T-cell (primary cell): ENCODE data around the gene UBA52. TPM values are rescaled to one million over a fixed set of nuclear protein-coding genes. Genes with fewer than 3 reads are reported as not detected.
A peak's percentile ranks its signal among the peaks of the same experiment; 100 is the strongest.
"Not testable (repeated sequence)": the region's sequence is repeated elsewhere in the genome, so short reads cannot be mapped to it uniquely, and the experiment has no call there.

ENCODE experiments used
- ATAC-seq, 4 experiments: fragments of 200-7000 bp in 3 of 4; fragments of 150-1000 bp in 1 of 4; cut with Tn5 transposase; replicated peaks in 1 of 4; 1 replicate in 3 of 4; 2 replicates in 1 of 4; pipeline ENCODE4 v1.10.0; 2021; ENCODE audit warnings: moderate library complexity in 3 of 4, mild to moderate bottlenecking in 2 of 4, moderate number of reproducible peaks in 1 of 4
- CTCF ChIA-PET, 2 donors: fragments of 300-600 bp; sonication (Branson Sonifier 250); formaldehyde crosslinking; loops; one replicate each; lab custom pipeline; 2022; ENCODE audit warnings: antibody characterized with exemption in 2 of 2; lab: Charles Lee
- POLR2A ChIA-PET, 2 donors: fragments of 300-600 bp; sonication (Branson Sonifier 250); formaldehyde crosslinking; loops; one replicate each; lab custom pipeline; 2022; ENCODE audit warnings: antibody characterized with exemption in 2 of 2; lab: Charles Lee
- DNase-seq, 35 experiments: peaks; one replicate each; pipeline versions ENCODE4 v3.0.0 to v3.0.0-alpha.2; 2013 to 2023
- H3K27ac ChIP-seq: one replicate; pipeline ENCODE4 v1.5.1; 2013; ENCODE audit warnings: low read length
- H3K27me3 ChIP-seq, 2 experiments: replicated peaks in 1 of 2; 1 replicate in 1 of 2; 2 replicates in 1 of 2; pipeline versions ENCODE4 v1.6.1 to v1.7.0; 2013; ENCODE audit warnings: low read length in 1 of 2, mixed read lengths in 1 of 2; ENCODE audit not compliant: control insufficient read depth in 2 of 2, insufficient read depth in 2 of 2; ENCODE audit errors: extremely low read depth in 1 of 2
- H3K36me3 ChIP-seq, 2 donors: 1 replicate in 1 of 2; 2 replicates in 1 of 2; pipeline versions ENCODE4 v1.6.1 to v1.7.0; 2013; ENCODE audit warnings: low read length in 1 of 2; ENCODE audit not compliant: control insufficient read depth in 2 of 2, insufficient read depth in 1 of 2; ENCODE audit errors: extremely low read depth in 1 of 2
- H3K4me1 ChIP-seq, 2 experiments: 1 replicate in 1 of 2; 2 replicates in 1 of 2; pipeline versions ENCODE4 v1.6.1 to v1.7.0; 2013; ENCODE audit warnings: low read length in 2 of 2, mixed read lengths in 1 of 2; ENCODE audit not compliant: insufficient read depth in 2 of 2, control insufficient read depth in 1 of 2; ENCODE audit errors: extremely low read depth in 1 of 2
- H3K4me3 ChIP-seq, 2 donors: 1 replicate in 1 of 2; 2 replicates in 1 of 2; pipeline versions ENCODE4 v1.5.1 to v1.7.0; 2013; ENCODE audit warnings: mild to moderate bottlenecking in 2 of 2, low read length in 1 of 2, moderate library complexity in 1 of 2; ENCODE audit not compliant: control insufficient read depth in 1 of 2; ENCODE audit errors: extremely low read depth in 1 of 2
- H3K9me3 ChIP-seq: 2 replicates; pipeline ENCODE4 v1.7.0; 2013
- H3K27ac Mint-ChIP-seq, 2 donors: one replicate each; pipeline ENCODE4 v1.8.0; 2020 to 2021; ENCODE audit warnings: mild to moderate bottlenecking in 2 of 2, mixed read lengths in 2 of 2
- H3K27me3 Mint-ChIP-seq, 2 donors: one replicate each; pipeline ENCODE4 v1.8.0; 2021 to 2022; ENCODE audit warnings: mixed read lengths in 2 of 2
- H3K36me3 Mint-ChIP-seq: one replicate; pipeline ENCODE4 v1.8.0; 2021; ENCODE audit warnings: mixed read lengths
- H3K4me1 Mint-ChIP-seq, 3 donors: one replicate each; pipeline ENCODE4 v1.8.0; 2020 to 2022; ENCODE audit warnings: mixed read lengths in 3 of 3, mild to moderate bottlenecking in 1 of 3
- H3K4me3 Mint-ChIP-seq, 3 donors: one replicate each; pipeline ENCODE4 v1.8.0; 2020 to 2022; ENCODE audit warnings: mild to moderate bottlenecking in 3 of 3, mixed read lengths in 3 of 3, moderate library complexity in 3 of 3
- H3K9me3 Mint-ChIP-seq, 3 donors: one replicate each; pipeline ENCODE4 v1.8.0; 2020 to 2022; ENCODE audit warnings: mixed read lengths in 3 of 3
- WGBS: methylation state at CpG from one replicate; pipeline ENCODE4 v1.1.5; 2013; ENCODE audit warnings: missing lambda C conversion rate; ENCODE audit not compliant: insufficient coverage; 5-methylcytosine and 5-hydroxymethylcytosine counted together
- total RNA-seq, 35 experiments: library from RNA in 6 of 35; stranded (reverse) in 6 of 35; fragments of 120-200 nt in 1 of 35; gene quantifications; one replicate each; pipeline versions ENCODE4 v1.2.1 to v1.2.4 and lab custom pipeline; 2013 to 2026

Gene UBA52
- total RNA-seq, 5 donors from 2014 or later (not counting 1 experiment from before 2014, with no cell fraction given) = 1,917 to 2,053 (median 1,972) TPM

DNA sequence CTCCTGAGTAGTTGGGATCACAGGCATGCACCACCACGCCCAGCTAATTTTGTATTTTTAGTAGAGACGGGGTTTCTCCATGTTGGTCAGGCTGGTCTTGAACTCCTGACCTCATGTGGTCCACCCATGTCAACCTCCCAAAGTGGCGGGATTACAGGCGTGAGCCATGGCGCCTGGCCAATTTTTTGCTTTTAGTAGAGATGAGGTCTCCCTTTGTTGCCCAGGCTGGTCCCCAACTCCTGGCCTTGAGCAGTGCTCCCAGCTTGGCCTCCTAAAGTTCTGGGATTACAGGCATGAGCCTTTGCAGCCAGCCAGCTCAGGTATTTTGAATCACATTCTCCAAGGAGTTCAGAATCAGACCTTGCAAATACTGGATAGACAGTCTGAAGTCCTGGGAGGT is 21.1 kb downstream of the UBA52 start:
- Histone ChIP-seq H3K36me3 (peaks cover 8 to 12% of the 10 kb centered on the region in 2 donors), H3K27ac (peak overlapping the region; percentile 24), H3K4me1 (peaks cover 16 to 56% of the 10 kb centered on the region in 2 experiments), H3K27me3 (peaks cover 0 to 12% of the 10 kb centered on the region in 2 experiments)
- not testable (repeated sequence) for H3K4me3 Mint-ChIP-seq, H3K9me3 Mint-ChIP-seq, H3K36me3 Mint-ChIP-seq, H3K9me3 ChIP-seq, DNase-seq, H3K27me3 Mint-ChIP-seq, H3K4me3 ChIP-seq, ATAC-seq
- 100% methylated on average over 3 of the region's 5 CpGs for WGBS
- Mint-ChIP-seq H3K27ac (peak overlapping the region in 1 of 2 donors; percentile 28), H3K4me1 (peaks cover 32 to 41% (median 35%) of the 10 kb centered on the region in 3 donors)
- ChIA-PET POLR2A (interaction anchor here in 1 of 2 donors (0.5 kb wide), 2 partner anchors 40 to 120 kb away, joined by 3 read pairs; no protein-coding TSS in a partner anchor), CTCF (interaction anchor here (0.5 to 1.6 kb wide), 4 partner anchors 21 to 581 kb away, joined by 3 to 5 read pairs (median 4); partner anchors contain the start of gene UBA52 (in 1 of the 2))

DNA sequence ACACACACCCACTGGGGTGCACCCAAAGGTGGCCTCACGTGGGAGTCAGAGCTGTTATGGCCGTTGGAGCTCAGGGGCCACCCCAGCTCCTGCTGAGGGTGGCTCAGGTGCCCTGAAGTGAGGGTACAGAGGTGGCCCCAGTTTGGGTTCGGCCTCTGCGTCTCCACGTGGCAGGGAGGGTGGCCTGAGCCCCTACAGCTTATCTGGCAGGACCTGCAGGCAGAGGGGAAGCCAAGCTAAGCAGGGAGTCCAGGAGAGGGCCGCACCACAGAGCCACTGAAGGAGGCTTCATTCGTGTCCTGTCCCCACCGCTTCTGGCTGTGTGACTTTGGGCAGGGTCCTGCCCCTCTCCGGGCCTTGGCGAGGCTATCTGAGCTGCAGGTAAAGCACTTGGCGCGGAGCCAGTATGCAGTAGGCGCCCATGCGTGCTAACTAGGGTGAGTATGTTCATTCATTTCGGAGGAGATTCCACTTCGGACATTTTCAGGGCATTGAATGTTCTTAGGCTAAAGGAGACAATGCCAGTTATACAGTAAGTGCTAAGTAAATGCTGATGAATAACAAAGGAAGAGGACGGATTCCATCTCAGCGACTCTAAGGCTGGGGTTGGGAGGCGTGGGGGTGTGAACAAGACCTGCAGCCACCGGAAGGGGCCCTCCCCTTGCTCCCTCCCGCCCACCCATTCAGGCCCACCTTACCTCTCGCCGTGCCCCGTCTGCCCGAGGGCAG is 21.9 kb downstream of the UBA52 start:
- ChIA-PET POLR2A (interaction anchor here in 1 of 2 donors (0.5 kb wide), 1 partner anchor 121 kb away, joined by 3 read pairs; no protein-coding TSS in a partner anchor), CTCF (interaction anchor here (0.7 to 1.6 kb wide), 7 partner anchors 12 to 254 kb away, joined by 3 to 7 read pairs (median 4); partner anchors contain the start of gene UBA52 (in 1 of the 2))
- Mint-ChIP-seq H3K36me3 (peaks cover 3% of the 10 kb centered on the region), H3K27me3 (peaks cover 0 to 4% of the 10 kb centered on the region in 2 donors), H3K4me1 (peaks cover 25 to 33% (median 28%) of the 10 kb centered on the region in 3 donors), H3K27ac (peak overlapping the region in 1 of 2 donors; percentile 75), H3K4me3 (peak overlapping the region; percentile 34 to 76 (median 48)), H3K9me3 (no peaks in the 10 kb centered on the region)
- WGBS = 69% methylated on average over 15 of the region's 25 CpGs
- ATAC-seq = no peak
- H3K9me3 ChIP-seq = no peaks in the 10 kb centered on the region
- peaks cover 11 to 49% of the 10 kb centered on the region in 2 experiments for H3K4me1 ChIP-seq
- peaks cover 0 to 20% of the 10 kb centered on the region in 2 experiments for H3K27me3 ChIP-seq
- DNase-seq = peak in 1 of 35 experiments; percentile 31
- peaks cover 8 to 12% of the 10 kb centered on the region in 2 donors for H3K36me3 ChIP-seq
- H3K27ac ChIP-seq = no peak overlapping the region
- peak overlapping the region in 1 of 2 donors; percentile 27 for H3K4me3 ChIP-seq

DNA sequence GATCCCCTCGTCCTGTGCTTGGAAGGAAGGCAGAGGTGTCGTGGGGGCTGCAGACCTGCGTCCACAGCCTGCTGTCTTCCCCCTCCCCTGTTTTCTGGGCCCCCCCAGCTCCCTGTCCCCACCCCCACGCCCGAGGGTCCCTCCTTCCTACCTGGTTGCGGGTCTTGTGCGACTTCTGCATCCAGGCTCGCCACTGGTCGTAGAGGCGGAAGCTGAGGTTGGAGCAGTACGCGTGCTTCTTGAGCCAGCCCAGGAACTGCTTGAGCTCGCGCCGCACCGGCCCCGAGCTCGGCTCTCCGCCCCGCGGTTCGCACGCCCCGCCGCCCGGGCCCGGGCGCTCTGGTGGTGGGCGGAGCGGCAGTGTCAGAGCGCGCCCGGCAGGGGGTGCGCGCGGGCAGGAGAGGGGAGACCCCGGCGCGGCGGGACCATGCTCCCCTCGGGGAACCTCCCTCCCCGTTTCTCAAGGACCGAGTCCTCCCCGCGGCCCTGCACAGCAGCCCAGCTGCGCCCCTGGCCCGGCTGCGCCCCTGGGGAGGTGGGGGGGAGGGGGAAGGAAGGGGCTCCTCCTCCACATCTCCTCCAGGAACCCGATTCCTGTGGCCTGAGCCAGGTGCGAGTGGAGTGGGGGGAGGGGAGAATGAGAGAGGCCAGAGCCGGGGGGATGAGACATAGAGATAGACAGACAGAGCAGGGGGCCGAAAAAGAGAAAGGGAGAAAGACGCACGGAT is 22.6 kb downstream of the UBA52 start:
- Histone ChIP-seq H3K36me3 (peaks cover 8 to 12% of the 10 kb centered on the region in 2 donors), H3K4me1 (peaks cover 11 to 46% of the 10 kb centered on the region in 2 experiments), H3K27ac (no peak overlapping the region), H3K4me3 (peak overlapping the region; percentile 47 to 51), H3K9me3 (no peaks in the 10 kb centered on the region), H3K27me3 (peaks cover 0 to 27% of the 10 kb centered on the region in 2 experiments)
- H3K27me3 Mint-ChIP-seq = peaks cover 3 to 9% of the 10 kb centered on the region in 2 donors
- H3K36me3 Mint-ChIP-seq = peaks cover 3% of the 10 kb centered on the region
- H3K27ac Mint-ChIP-seq = peak overlapping the region in 1 of 2 donors; percentile 74
- DNase-seq = peak; percentile 51 to 88 (median 70)
- peak; percentile 74 to 84 (median 77) for ATAC-seq
- H3K4me3 Mint-ChIP-seq = peak overlapping the region; percentile 64 to 76 (median 65)
- WGBS = 2% methylated on average over 43 of the region's 54 CpGs
- H3K4me1 Mint-ChIP-seq = peaks cover 25 to 33% (median 28%) of the 10 kb centered on the region in 3 donors
- H3K9me3 Mint-ChIP-seq = no peaks in the 10 kb centered on the region
- POLR2A ChIA-PET = interaction anchor here in 1 of 2 donors (0.6 kb wide), 1 partner anchor 261 kb away, joined by 3 read pairs; no protein-coding TSS in a partner anchor
- CTCF ChIA-PET = interaction anchor here (0.5 to 1.2 kb wide), 8 partner anchors 12 to 798 kb away, joined by 3 to 13 read pairs (median 4); no protein-coding TSS in a partner anchor

DNA sequence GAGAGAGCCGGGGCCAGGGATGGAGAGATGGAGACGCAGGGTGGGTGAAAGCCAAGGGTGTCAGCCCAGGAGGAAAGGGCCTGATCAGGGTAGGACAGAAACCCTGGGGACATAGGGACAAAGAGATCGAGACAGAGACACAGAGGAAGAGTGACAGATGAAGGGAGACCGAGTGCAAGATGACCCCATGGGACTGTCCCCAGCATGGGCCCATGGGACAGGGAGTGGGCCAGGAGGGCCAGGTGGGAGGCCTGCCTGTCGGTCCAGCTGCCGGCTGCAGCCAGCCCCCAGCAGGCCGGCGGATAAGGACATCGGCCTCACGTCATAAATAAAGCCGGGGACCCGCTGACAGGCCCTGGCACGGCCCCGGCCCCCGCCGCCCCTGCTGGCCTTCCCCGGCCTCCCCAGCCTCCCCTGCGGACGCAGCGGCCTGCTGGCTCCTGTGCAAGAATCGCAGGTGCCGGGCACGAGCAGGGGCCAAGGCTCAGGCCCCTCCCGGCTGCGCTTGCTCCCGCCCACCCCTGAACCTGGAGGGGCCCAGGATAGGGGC is 23.2 kb downstream of the UBA52 start:
- peaks cover 5 to 15% of the 10 kb centered on the region in 2 donors for H3K27me3 Mint-ChIP-seq
- peaks cover 8 to 12% of the 10 kb centered on the region in 2 donors for H3K36me3 ChIP-seq
- peaks cover 6 to 39% of the 10 kb centered on the region in 2 experiments for H3K4me1 ChIP-seq
- ATAC-seq (peak in 2 of 4 experiments; percentile 3 to 12), DNase-seq (no peak)
- peaks cover 0 to 34% of the 10 kb centered on the region in 2 experiments for H3K27me3 ChIP-seq
- H3K4me3 Mint-ChIP-seq = peak overlapping the region; percentile 64 to 76 (median 65)
- WGBS = 48% methylated on average over 16 of the region's 26 CpGs
- CTCF ChIA-PET = interaction anchor here (0.5 to 1.2 kb wide), 4 partner anchors 55 to 799 kb away, joined by 3 to 4 read pairs (median 3); no protein-coding TSS in a partner anchor
- H3K27ac ChIP-seq = no peak overlapping the region
- POLR2A ChIA-PET = interaction anchor here in 1 of 2 donors (0.6 kb wide), 1 partner anchor 260 kb away, joined by 3 read pairs; no protein-coding TSS in a partner anchor
- peak overlapping the region in 1 of 2 donors; percentile 74 for H3K27ac Mint-ChIP-seq
- H3K9me3 ChIP-seq = no peaks in the 10 kb centered on the region
- H3K4me1 Mint-ChIP-seq = peaks cover 21 to 29% (median 23%) of the 10 kb centered on the region in 3 donors
- H3K4me3 ChIP-seq = peak overlapping the region; percentile 47 to 51
- peaks cover 3% of the 10 kb centered on the region for H3K36me3 Mint-ChIP-seq
- no peaks in the 10 kb centered on the region for H3K9me3 Mint-ChIP-seq

DNA sequence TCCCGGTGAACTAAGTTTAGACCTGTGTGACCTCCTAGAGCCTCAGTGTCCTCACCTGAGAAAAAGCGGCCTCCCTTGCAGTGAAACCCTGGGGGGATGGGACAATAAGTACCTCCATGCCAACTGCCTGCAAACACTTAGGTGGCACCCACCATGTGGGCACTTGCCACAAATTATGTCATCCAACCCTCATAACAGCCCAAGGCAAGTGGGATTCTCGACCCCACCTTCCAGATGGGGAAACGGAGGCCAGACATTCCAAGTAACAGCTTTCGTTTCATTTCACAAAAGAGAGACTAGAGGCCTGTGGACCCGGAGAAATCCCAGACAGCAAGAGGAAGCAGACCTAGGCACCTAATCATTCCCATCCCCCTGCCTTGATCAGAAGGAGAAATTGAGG is 23.8 kb downstream of the UBA52 start:
- POLR2A ChIA-PET = no interaction called here
- H3K36me3 Mint-ChIP-seq = peaks cover 3% of the 10 kb centered on the region

More for the DNA sequence above, 23.8 kb downstream of the UBA52 start:
- Mint-ChIP-seq H3K9me3 (no peaks in the 10 kb centered on the region), H3K4me3 (peak overlapping the region; percentile 21 to 76 (median 28)), H3K27ac (peak overlapping the region in 1 of 2 donors; percentile 44), H3K27me3 (peaks cover 5 to 19% of the 10 kb centered on the region in 2 donors), H3K4me1 (peaks cover 17 to 23% (median 17%) of the 10 kb centered on the region in 3 donors)
- H3K36me3 ChIP-seq = peaks cover 8 to 11% of the 10 kb centered on the region in 2 donors
- H3K27ac ChIP-seq = no peak overlapping the region
- H3K4me1 ChIP-seq = peaks cover 3 to 34% of the 10 kb centered on the region in 2 experiments
- peaks cover 0 to 37% of the 10 kb centered on the region in 2 experiments for H3K27me3 ChIP-seq
- H3K4me3 ChIP-seq = no peak overlapping the region
- no peak for ATAC-seq
- CTCF ChIA-PET = no interaction called here
- H3K9me3 ChIP-seq = no peaks in the 10 kb centered on the region
- DNase-seq = no peak
- WGBS = 85% methylated on average over 4 of the region's 6 CpGs
